SU-DHL-6 (cell line): ENCODE data around the gene GPR62.

ENCODE experiments used
- H2AFZ ChIP-seq: fragments of 200-600 bp; sonication (generic); 2 replicates; pipeline ENCODE4 v1.6.1; 2014; ENCODE audit warnings: low read depth, mild to moderate bottlenecking, moderate library complexity, mixed read lengths, antibody characterized with exemption, low read length; ENCODE audit not compliant: severe bottlenecking
- H3F3A ChIP-seq: fragments of 200-600 bp; shearing (Covaris generic); 2 replicates; pipeline ENCODE4 v1.6.0; 2016; ENCODE audit warnings: antibody characterized with exemption, mild to moderate bottlenecking; ENCODE audit not compliant: insufficient read depth
- H3K27ac ChIP-seq: fragments of 200-600 bp; sonication (generic); 2 replicates; pipeline ENCODE4 v1.5.1; 2016; ENCODE audit warnings: low read depth, mild to moderate bottlenecking, low read length, moderate library complexity, mixed read lengths
- H3K27me3 ChIP-seq: fragments of 200-600 bp; sonication (generic), shearing (Covaris generic); 2 replicates; pipeline ENCODE4 v1.6.0; 2014; ENCODE audit warnings: mild to moderate bottlenecking, low read length
- H3K36me3 ChIP-seq: fragments of 200-600 bp; sonication (generic); 2 replicates; pipeline ENCODE4 v1.6.1; 2014; ENCODE audit warnings: mild to moderate bottlenecking, low read length, mixed read lengths
- H3K4me2 ChIP-seq: fragments of 300-600, 200-600 bp; shearing (Covaris generic), sonication (generic); 2 replicates; pipeline ENCODE4 v1.6.0; 2014; ENCODE audit warnings: low read length, low read depth, mild to moderate bottlenecking; ENCODE audit not compliant: poor library complexity, severe bottlenecking
- H3K4me3 ChIP-seq: fragments of 200-600 bp; sonication (generic); 2 replicates; pipeline ENCODE4 v1.5.1; 2014; ENCODE audit warnings: antibody characterized with exemption, low read length, mild to moderate bottlenecking, mixed read lengths; ENCODE audit not compliant: insufficient read depth, poor library complexity, severe bottlenecking
- H3K79me2 ChIP-seq: fragments of 200-600 bp; sonication (generic); 2 replicates; pipeline ENCODE4 v1.6.1; 2014; ENCODE audit warnings: mild to moderate bottlenecking, low read length, moderate library complexity; ENCODE audit not compliant: insufficient read depth
- H3K9ac ChIP-seq: fragments of 200-600 bp; sonication (generic); 2 replicates; pipeline ENCODE4 v1.7.0; 2014; ENCODE audit warnings: mild to moderate bottlenecking, low read length
- H3K9me2 ChIP-seq: fragments of 200-600 bp; sonication (generic); replicated peaks from 2 replicates; pipeline ENCODE4 v1.6.1; 2014; ENCODE audit warnings: low read length; ENCODE audit not compliant: insufficient read depth
- H3K9me3 ChIP-seq: fragments of 200-600 bp; sonication (generic); 2 replicates; pipeline ENCODE4 v1.6.1; 2014; ENCODE audit warnings: low read length, mixed read lengths; ENCODE audit not compliant: insufficient read depth
- H4K20me1 ChIP-seq: fragments of 200-600 bp; sonication (generic); 2 replicates; pipeline ENCODE4 v1.6.1; 2014; ENCODE audit warnings: low read depth, mild to moderate bottlenecking, antibody characterized with exemption, low read length, moderate library complexity, mixed read lengths
- EZH2phosphoT487 ChIP-seq: fragments of 200-600 bp; sonication (generic), shearing (Covaris generic); conservative IDR thresholded peaks from 2 replicates; pipeline ENCODE4 v1.6.1; 2018; ENCODE audit warnings: mild to moderate bottlenecking, antibody characterized with exemption, low read length, moderate library complexity, mixed read lengths
- TF ChIP-seq, protein P1 (sequence below): fragments of 200-600 bp; sonication (generic); IDR thresholded peaks from one replicate; pipeline ENCODE4 v1.5.1; 2017; ENCODE audit warnings: antibody characterized with exemption, mild to moderate bottlenecking, low read length, moderate library complexity; ENCODE audit not compliant: insufficient read depth, poor library complexity, severe bottlenecking

Gene GPR62

DNA sequence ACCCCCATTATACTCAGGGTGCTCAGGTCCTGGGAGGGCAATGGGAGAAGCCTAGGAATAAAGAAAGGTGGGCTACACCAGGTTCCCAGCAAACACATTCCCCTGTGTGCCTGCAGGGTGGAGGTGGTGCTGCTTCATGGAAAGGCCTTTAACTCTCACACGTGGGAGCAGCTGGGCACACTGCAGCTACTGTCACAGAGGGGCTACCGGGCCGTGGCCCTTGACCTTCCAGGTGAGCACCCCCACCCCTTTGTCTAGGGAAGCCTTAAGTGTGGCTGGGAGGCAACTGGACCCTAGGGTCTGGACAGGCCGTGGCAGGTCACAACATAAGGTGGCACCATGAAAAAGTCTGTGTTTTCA is 22.9 kb downstream of the GPR62 start:
- H3K79me2 ChIP-seq = peaks cover 12% of the 10 kb centered on the region; the same call in 1 of the 2 replicates
- TF ChIP-seq, protein P1, sequence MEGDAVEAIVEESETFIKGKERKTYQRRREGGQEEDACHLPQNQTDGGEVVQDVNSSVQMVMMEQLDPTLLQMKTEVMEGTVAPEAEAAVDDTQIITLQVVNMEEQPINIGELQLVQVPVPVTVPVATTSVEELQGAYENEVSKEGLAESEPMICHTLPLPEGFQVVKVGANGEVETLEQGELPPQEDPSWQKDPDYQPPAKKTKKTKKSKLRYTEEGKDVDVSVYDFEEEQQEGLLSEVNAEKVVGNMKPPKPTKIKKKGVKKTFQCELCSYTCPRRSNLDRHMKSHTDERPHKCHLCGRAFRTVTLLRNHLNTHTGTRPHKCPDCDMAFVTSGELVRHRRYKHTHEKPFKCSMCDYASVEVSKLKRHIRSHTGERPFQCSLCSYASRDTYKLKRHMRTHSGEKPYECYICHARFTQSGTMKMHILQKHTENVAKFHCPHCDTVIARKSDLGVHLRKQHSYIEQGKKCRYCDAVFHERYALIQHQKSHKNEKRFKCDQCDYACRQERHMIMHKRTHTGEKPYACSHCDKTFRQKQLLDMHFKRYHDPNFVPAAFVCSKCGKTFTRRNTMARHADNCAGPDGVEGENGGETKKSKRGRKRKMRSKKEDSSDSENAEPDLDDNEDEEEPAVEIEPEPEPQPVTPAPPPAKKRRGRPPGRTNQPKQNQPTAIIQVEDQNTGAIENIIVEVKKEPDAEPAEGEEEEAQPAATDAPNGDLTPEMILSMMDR = no peak
- TF ChIP-seq EZH2phosphoT487 = no peak
- H3K27ac ChIP-seq = no peak overlapping the region
- no peak overlapping the region for H2AFZ ChIP-seq
- H3K9me2 ChIP-seq = no peaks in the 10 kb centered on the region
- no peak overlapping the region for H3K9ac ChIP-seq
- no peaks in the 10 kb centered on the region for H3K9me3 ChIP-seq
- no peak overlapping the region for H3K4me2 ChIP-seq
- no peaks in the 10 kb centered on the region for H4K20me1 ChIP-seq
- H3K36me3 ChIP-seq = no peaks in the 10 kb centered on the region
- no peak overlapping the region for H3K4me3 ChIP-seq
- H3K27me3 ChIP-seq = no peaks in the 10 kb centered on the region
- peaks cover 30% of the 10 kb centered on the region for H3F3A ChIP-seq

DNA sequence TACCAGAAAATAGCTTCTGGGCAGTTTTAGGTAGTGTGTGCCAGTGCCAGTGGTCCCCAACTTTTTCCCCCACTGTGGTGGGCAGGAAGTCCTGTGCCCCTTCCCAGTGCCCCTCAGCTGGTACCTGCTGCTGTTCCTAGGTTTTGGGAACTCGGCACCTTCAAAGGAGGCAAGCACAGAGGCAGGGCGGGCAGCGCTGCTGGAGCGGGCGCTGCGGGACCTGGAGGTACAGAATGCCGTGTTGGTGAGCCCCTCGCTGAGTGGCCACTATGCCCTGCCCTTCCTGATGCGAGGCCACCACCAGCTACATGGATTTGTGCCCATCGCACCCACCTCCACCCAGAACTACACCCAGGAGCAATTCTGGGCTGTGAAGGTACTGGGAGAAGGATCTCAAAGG is 25.1 kb downstream of the GPR62 start:
- TF ChIP-seq, protein P1 = no peak
- no peak for TF ChIP-seq EZH2phosphoT487
- H4K20me1 ChIP-seq = no peaks in the 10 kb centered on the region
- H3K9me3 ChIP-seq = no peaks in the 10 kb centered on the region
- H3K36me3 ChIP-seq = no peaks in the 10 kb centered on the region
- no peak overlapping the region for H2AFZ ChIP-seq
- peaks cover 7% of the 10 kb centered on the region; the same call in 1 of the 2 replicates for H3K79me2 ChIP-seq
- no peak overlapping the region for H3K4me2 ChIP-seq
- H3K9ac ChIP-seq = no peak overlapping the region
- H3K27me3 ChIP-seq = no peaks in the 10 kb centered on the region
- H3K9me2 ChIP-seq = no peaks in the 10 kb centered on the region
- H3F3A ChIP-seq = peaks cover 32% of the 10 kb centered on the region
- H3K4me3 ChIP-seq = no peak overlapping the region
- H3K27ac ChIP-seq = no peak overlapping the region

DNA sequence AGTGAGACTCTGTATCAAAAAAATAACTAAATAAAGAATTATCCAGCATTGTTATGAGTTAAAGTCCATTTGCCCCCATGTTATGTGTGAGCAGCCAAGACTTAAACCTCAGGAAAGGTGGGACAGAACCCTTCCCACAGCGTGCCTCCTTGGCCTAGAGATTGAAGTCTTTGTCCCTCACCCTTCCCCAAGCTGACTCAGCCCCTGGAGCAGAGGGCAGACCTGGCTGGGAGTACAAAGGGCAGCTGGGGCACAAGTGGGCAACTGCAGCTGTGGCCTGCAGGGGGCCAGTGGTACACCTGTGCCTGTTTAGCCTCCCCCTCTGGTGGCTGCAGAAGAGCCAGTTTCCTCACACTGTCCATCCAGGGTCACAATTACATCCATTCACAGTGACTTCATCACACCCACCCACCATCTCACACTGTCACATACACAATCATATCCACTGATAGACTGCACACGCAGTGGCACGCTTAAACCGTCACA is 27.2 kb downstream of the GPR62 start:
- Histone ChIP-seq H3K79me2 (peaks cover 7% of the 10 kb centered on the region; the same call in 1 of the 2 replicates), H3K9me2 (no peaks in the 10 kb centered on the region), H3K4me3 (peak overlapping the region; percentile 75), H3K9ac (peak overlapping the region; percentile 71), H3K36me3 (no peaks in the 10 kb centered on the region), H4K20me1 (no peaks in the 10 kb centered on the region), H2AFZ (peak overlapping the region; percentile 56), H3K27me3 (no peaks in the 10 kb centered on the region), H3K27ac (peak overlapping the region; percentile 71), H3K9me3 (no peaks in the 10 kb centered on the region), H3F3A (peaks cover 15% of the 10 kb centered on the region), H3K4me2 (peak overlapping the region; percentile 82)
- TF ChIP-seq, protein P1 = peak; percentile 60
- no peak for TF ChIP-seq EZH2phosphoT487
